Sigmoid colon (tissue), 3 donors: ENCODE results near the gene CDC42BPB.

ENCODE experiments used
- POLR2A ChIP-seq, 2 donors: fragments of 450-650 bp; IDR thresholded peaks; one replicate each; pipeline ENCODE4 v1.6.1; 2016; ENCODE audit warnings: antibody characterized with exemption in 2 of 2, mild to moderate bottlenecking in 2 of 2, moderate library complexity in 2 of 2
- TF ChIP-seq, protein P1 (sequence below), 4 experiments: fragments of 450-650 bp in 3 of 4; fragments of 200-600 bp in 1 of 4; IDR thresholded peaks; one replicate each; pipeline ENCODE4 v1.5.1; 2016 to 2019; ENCODE audit warnings: antibody characterized with exemption in 4 of 4, mild to moderate bottlenecking in 3 of 4, moderate library complexity in 2 of 4

DNA sequence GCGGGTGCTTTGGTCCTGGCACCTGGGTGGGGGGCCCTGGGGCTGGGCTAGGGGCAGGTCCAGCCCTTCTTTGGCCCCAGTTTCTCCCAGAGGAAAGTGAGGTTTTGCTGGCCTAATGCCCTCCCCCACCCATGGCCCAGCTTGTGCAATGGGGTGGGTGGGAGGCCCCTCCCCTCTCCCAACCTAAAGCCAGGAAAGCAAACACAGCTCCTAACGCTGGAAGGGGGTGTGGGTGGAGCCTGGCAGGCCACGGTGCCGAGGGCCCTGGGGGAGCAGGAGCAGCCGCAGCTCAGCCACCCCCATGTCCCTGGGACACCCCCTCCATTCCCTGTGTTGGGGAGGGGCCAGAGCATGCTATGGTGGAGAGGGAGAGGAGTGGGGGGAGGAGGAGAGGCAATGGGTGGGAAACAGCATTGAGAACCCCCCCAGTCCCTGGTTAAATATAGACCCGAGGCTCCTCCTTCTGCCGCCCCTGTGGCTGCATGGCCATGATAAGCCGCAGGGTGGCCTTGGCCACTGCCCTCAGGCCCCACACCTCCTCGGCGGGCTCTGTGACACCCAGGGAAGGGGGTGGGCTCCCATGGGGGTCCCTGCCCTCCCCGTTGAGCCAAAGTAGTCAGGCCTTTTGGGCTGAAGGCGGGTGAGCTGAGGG, 41.9 kb upstream of the CDC42BPB start:
- no peak for TF ChIP-seq POLR2A (IDR thresholded peaks at IDR 0.05)
- TF ChIP-seq, protein P1, sequence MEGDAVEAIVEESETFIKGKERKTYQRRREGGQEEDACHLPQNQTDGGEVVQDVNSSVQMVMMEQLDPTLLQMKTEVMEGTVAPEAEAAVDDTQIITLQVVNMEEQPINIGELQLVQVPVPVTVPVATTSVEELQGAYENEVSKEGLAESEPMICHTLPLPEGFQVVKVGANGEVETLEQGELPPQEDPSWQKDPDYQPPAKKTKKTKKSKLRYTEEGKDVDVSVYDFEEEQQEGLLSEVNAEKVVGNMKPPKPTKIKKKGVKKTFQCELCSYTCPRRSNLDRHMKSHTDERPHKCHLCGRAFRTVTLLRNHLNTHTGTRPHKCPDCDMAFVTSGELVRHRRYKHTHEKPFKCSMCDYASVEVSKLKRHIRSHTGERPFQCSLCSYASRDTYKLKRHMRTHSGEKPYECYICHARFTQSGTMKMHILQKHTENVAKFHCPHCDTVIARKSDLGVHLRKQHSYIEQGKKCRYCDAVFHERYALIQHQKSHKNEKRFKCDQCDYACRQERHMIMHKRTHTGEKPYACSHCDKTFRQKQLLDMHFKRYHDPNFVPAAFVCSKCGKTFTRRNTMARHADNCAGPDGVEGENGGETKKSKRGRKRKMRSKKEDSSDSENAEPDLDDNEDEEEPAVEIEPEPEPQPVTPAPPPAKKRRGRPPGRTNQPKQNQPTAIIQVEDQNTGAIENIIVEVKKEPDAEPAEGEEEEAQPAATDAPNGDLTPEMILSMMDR (IDR thresholded peaks at IDR 0.05) = no peak
